ENCODE measurements around the gene OR7A10. TPM values are rescaled to one million over a fixed set of nuclear protein-coding genes. Genes with fewer than 3 reads are reported as not detected.
A peak's percentile ranks its signal among the peaks of the same experiment; 100 is the strongest.

Gene OR7A10
- not detected for polyA plus RNA-seq (ENCODE audit: insufficient read length in 12 of 12)
- long read RNA-seq, donor 1 = 0 reads
- long read RNA-seq, donor 2 = 0 reads
- long read RNA-seq, donor 3 = 0 reads
- long read RNA-seq, donor 4 = 0 reads
- long read RNA-seq, donor 5 = 0 reads
- long read RNA-seq, donor 6 = 0 reads
- long read RNA-seq, donor 7 = 0 reads
- long read RNA-seq, donor 8 = 0 reads
- long read RNA-seq, donor 9 = 0 reads
- long read RNA-seq, donor 10 = 0 reads
- long read RNA-seq, donor 11 = 0 reads

DNA sequence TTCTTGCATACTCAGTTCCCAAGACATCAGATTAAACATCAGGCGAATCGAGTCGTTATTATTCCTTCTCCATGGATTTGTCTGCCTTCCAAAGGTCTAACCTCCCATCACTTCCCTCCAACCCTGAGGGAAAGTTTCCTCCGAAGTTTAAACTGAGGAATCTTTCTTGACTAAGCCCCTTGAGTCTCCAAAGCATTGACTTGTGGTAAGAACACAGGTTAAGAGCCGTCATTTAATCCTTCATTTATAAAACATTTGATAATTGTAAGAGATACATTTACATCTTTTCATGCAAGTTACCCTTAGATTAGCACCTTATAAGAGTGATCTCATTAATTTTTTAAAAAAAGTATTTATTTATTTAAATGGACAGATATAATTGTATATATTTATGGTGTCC, at the start of gene OR7A10:
Gene OR7A10, minus strand, starts transcription at position 101 of the 400 bp plus-strand sequence. CDS start 7,045 bp downstream, outside the sequence.
- DNase-seq = no peak

DNA sequence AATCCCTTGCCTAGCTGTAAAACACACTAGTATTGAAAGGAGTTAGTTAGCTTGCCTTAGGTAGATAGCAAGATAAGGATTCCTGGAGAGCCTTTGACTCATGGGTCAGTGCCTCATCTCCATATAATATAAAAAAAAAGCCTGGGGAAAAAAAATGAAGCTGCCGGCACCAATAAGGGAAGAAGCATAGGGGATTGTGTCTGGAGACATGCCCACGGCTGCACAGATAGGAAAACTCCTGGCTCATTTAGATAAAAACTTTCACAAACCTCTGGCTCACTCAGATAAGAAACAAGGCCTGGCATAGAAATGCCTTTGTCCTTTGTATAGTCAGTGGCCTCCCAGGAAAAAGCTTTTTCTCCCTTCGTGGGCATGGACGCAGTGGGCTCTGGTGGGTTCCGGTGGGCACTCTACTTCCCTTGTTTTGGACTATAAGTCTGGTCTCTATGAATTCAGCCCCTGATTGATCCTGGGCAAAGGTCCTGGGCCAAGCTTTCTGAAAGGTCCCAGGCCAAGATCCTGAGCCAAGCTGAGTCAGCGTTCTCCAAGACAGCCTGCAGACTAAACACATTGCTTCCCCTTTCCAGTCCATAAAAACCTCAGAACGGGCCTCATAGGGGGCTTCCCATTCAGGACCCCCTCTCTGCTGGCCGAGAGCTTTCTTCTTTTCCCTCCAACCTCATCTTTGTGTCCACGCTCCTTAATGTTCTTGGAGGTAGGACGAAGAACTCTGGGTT, 42.1 kb upstream of the OR7A10 start:
- DNase-seq = no peak

DNA sequence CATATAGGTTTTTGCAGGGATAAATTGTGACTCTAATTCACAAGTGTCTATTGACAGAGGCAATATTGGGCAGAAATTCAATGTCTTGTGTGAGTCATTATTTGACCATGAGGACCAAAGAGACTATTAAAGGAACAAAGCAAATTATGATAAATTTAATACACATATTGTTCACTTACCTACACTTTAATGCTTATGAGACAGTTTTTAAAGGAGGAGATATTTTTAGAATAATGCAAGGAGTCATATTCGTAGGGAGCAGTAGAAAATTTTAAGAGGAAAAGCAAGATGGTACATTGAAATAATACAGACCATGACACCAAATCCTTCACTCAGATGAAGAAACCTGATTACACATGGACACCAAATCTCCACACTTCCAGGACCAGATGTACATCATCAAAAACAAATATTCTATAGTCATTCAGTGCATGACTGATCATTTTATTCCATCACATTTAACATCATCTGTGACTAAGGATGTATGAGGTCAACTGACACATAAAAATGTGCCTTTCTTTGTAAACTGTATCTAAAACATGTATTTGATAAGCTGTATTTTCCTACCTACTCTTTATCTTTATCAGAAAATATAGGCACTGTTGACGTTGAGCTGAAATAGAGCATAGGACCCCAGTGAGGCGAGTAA, 41.4 kb upstream of the OR7A10 start:
- DNase-seq = no peak

DNA sequence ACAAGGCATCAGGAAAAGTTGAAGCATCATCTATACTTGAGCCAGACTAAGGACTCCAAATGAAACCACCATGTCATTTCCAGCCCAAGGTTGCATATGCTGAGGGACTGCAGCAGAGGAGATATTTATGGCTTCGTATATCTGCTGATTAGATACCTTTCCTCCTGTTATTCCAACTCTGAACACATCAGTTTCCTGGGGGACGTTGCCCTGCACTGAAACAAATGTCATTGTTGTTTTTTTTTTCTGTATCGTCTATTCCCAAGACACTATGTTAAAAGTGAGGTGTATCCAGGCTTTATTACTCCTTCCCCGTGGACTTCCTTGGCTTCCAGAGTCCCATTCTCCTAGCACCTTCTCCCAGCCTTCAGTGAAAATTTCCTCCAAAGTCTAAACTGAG, 37.3 kb upstream of the OR7A10 start, which contains the start of gene OR7A17:
Gene OR7A17, minus strand, starts transcription at position 101 of the 400 bp plus-strand sequence. CDS start 4,777 bp downstream, outside the sequence.
- DNase-seq = no peak

GRCh38 chr19:14871619-14872230, 23.0 kb upstream of the OR7A10 start:
- peak; percentile 19 for DNase-seq

- DNase-seq = no peak
These were observed 19.8 kb upstream of the OR7A10 start for GRCh38 chr19:14868497-14868896.

DNA sequence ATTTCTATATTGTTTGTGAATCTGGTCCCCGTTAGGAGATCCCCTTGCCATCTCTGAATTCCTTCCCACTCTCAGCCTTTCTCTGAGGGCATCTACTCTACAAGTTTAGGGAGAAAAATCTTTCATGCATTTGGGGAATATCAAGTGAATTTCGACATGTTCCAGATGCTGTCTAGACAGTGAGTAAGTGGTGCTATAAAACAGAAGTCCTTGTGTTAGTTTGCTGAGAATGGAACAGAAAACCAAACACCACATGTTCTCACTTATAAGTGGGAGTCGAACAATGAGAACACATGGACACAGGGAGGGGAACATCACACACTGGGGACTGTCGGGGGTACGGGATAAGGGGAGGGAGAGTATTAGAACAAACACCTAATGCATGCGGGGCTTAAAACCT, 5.1 kb downstream of the OR7A10 start:
- no peak for DNase-seq

- DNase-seq = no peak
These were observed 5.6 kb downstream of the OR7A10 start for GRCh38 chr19:14843169-14843568.

DNA sequence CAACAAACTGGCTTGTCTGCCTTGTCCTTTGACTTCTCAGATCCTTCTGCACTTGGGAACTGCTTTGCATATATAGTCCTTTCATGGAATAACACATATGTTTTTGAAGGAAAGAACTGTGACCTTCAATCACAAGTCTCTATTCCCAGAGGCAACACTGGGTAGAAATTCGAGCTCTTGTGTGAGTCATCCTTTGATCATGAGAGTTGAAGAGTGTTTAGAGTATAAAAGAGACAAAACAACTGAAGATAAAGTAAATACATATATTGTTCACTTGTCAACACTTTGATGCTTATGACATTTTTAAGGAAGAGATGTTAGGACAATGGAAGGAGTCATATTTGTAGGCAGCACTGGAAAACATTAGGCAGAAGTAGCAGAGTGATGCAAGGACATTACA, 8.5 kb downstream of the OR7A10 start:
- no peak for DNase-seq

- no peak for DNase-seq
These were observed 11.3 kb downstream of the OR7A10 start for GRCh38 chr19:14837391-14837790.

DNA sequence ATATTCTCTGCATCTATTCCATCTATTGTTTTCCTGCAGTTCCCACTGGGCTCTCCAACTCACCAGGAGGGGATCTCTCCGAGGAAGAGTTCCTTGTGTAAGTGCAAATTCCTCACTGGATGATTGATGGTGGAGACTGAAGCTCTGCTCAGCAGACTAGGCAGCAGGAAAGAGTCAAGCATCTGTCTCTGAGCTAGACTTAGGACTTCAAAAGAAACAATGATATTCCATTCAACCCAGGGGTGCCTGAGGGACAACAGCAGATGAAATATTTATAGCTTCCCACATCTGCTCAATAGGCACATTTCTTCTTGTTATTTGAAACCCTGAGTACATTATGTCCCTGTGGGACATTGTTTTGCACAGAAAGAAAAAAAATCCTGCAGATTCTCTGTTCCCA, 13.7 kb downstream of the OR7A10 start, which contains the start of the genes OR7A5 and OR7C1:
Gene OR7A5, minus strand, starts transcription at position 175 of the 400 bp plus-strand sequence. CDS start 6,944 bp downstream, outside the sequence.
Gene OR7C1, minus strand, starts transcription at position 175 of the 400 bp plus-strand sequence. CDS start 35,049 bp downstream, outside the sequence.
- DNase-seq = no peak

GRCh38 chr19:14830702-14831101, 18.0 kb downstream of the OR7A10 start:
- no peak for DNase-seq

DNA sequence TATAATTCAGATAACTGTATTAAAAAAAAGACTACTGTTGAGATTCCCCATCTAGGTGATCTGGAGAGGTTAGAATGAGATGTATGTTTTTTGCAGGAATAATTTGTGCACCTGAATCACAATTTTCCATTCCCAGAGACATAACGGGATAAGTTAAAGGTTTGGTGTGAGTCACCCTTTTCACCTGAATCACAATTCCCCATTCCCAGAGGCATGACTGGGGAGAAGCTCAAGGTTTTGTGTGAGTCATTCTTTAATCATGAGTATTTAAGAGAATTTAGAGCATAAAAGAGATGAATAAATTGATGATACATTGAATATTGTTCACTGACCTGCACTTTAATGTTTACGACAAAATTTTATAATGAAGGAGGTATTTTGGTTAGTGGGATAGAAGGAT, 22.7 kb downstream of the OR7A10 start:
- no peak for DNase-seq

GRCh38 chr19:14821937-14822336, 26.8 kb downstream of the OR7A10 start:
- peak; percentile 41 for DNase-seq

- DNase-seq = no peak
These were observed 30.1 kb downstream of the OR7A10 start for GRCh38 chr19:14818588-14818987.

GRCh38 chr19:14817052-14817451, 31.7 kb downstream of the OR7A10 start:
- no peak for DNase-seq

DNA sequence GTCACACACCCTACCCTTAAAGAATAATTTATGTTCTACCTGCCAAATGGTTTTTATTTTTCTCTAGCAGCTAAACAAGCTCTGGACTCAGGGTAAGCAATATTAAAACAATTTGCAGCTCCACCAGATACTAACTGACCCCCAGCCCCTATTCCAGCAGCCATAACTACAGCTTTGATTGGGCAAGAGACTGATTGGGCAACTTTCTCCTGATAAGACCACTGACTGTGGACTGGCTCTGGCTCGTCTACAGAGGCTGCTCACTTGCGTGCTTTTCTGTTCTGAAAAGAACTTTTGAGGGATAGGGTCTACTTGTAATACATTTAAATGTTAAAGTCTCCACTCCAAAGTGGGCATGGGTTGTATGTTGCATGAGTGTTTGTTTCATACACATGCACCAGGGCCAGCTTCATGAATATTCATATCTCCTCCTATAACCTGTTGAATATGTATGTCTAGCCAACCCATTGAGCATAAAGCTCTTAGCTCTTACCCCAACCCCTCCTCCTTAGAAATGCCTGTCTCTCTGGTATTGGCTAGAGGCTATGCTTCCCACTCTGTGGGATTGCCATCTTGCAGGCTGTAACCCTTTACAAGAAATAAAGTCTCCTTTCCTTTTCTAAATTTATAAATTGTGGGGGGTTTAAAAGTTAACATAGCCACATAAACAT, 33.6 kb downstream of the OR7A10 start:
- no peak for DNase-seq

GRCh38 chr19:14809272-14810057, 39.3 kb downstream of the OR7A10 start:
- DNase-seq = no peak

- no peak for DNase-seq
These were observed 44.0 kb downstream of the OR7A10 start for GRCh38 chr19:14804765-14805164.

DNA sequence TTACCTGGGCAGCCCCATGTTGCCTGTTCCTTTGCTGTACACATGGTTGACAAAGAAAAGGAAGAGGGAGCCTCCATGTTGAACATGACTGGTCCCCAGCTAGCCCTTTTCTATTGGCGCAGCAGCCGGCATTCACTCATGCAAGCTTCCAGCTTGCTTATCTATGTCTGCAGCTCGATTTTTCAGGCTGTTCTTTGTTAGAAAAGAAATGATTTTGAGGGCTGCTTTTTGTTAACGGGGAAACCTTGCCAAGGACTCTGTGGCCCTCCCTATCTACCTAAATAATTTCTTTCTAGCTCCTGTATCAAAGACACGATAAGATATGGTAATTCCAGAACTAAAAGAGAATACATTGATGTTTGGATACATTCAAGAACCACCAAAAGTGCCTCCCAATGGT, 50.0 kb downstream of the OR7A10 start:
- DNase-seq = no peak

DNA sequence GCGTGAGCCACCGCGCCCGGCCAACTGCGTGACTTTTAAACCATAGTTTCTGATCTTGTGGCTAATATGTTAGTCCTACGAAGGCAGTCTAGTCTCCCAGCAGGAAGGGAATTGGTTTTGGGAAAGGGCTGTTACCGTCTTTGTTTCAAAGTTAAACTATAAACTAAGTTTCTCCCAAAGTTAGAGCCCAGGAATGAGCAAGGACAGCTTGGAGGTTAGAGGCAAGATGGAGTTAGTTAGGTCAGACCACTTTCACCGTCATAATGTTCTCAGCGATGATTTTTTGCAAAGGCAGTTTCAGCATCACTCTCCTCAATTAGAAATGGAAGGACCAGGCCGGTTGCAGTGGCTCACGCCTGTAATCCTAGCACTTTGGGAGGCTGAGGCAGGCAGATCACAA, 52.7 kb downstream of the OR7A10 start:
- no peak for DNase-seq

Data from muscle of arm (tissue), 14 donors.